Activated naive CD4-positive, alpha-beta T cell treated with anti-CD3 and anti-CD28 coated beads, Interleukin-2, amount 50 U/mL, for 24 hours (primary cell): ENCODE data around the gene ESPL1.

Experiments
- H3K27ac Mint-ChIP-seq: one replicate; pipeline ENCODE4 v1.8.0; 2021; ENCODE audit warnings: mild to moderate bottlenecking, mixed read lengths
- H3K27me3 Mint-ChIP-seq: one replicate; pipeline ENCODE4 v1.8.0; 2021; ENCODE audit warnings: mixed read lengths
- H3K36me3 Mint-ChIP-seq: one replicate; pipeline ENCODE4 v1.8.0; 2021; ENCODE audit warnings: mixed read lengths
- H3K4me1 Mint-ChIP-seq: one replicate; pipeline ENCODE4 v1.8.0; 2021; ENCODE audit warnings: mixed read lengths
- H3K4me3 Mint-ChIP-seq: one replicate; pipeline ENCODE4 v1.8.0; 2021; ENCODE audit warnings: mild to moderate bottlenecking, mixed read lengths
- H3K9me3 Mint-ChIP-seq: one replicate; pipeline ENCODE4 v1.8.0; 2021; ENCODE audit warnings: mixed read lengths

Gene ESPL1

DNA sequence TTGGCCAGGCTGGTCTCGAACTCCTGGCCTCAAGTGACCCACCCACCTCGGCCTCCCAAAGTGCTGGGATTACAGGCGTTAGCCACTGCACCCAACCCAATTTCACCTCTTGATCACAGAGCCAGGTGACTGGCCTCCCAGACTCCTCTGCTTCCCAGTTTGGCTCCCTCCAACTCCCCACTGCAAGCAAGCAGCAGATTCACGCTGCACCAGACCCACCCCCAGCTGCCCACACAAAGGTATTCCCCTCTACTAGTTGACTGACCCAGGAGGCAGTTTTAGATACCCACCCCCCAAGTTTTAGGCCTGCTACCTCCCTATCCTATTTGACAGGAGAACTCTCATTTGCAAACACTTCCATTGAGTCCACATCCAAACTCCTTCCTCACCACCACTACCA is 41.3 kb upstream of the ESPL1 start:
- Mint-ChIP-seq H3K4me1 (peaks cover 75% of the 10 kb centered on the region), H3K27ac (no peak overlapping the region), H3K9me3 (no peaks in the 10 kb centered on the region), H3K4me3 (no peak overlapping the region), H3K27me3 (no peaks in the 10 kb centered on the region), H3K36me3 (no peaks in the 10 kb centered on the region)

DNA sequence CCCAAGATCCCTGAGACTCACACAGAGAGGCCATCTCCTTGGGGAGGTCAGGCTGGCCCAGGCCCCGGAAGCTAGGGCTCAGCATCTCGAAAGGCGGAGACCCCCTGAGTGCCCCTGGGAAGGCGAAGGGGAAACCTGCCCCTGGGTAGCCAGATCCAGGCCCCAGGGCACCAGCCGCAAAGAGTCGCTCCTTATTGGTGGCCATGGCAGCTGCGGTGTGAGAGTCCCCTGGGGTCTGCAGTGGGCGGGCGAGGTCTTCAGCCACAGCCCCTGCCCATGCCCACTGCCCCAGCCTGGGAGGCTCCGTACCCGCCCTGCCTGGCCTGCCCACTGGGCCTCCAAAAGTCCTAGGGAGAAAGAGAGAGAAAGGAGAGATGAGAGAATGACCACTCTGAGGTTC is 40.8 kb upstream of the ESPL1 start:
- H3K4me1 Mint-ChIP-seq: peaks cover 72% of the 10 kb centered on the region
- H3K36me3 Mint-ChIP-seq: no peaks in the 10 kb centered on the region
- no peak overlapping the region for H3K4me3 Mint-ChIP-seq
- H3K27ac Mint-ChIP-seq: no peak overlapping the region
- H3K9me3 Mint-ChIP-seq: no peaks in the 10 kb centered on the region
- no peaks in the 10 kb centered on the region for H3K27me3 Mint-ChIP-seq

DNA sequence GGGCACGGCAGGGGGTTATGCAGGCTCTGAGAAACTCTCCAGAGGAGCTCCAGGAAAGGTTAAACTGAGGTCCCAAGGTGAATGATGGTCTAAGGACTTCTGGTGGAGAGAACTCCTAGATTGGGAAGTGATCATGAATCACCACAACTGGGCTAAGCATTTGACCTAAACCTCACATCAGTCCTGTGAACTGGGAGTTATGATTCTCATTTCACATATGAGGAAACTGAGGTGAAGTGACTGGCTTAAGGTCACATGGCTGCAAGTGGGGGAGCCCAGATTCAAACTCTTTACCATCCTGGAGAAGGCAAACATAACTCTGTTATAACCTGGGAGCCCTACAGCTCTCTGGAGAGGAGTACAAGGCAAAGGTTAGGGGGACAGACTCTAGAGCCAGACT is 40.3 kb upstream of the ESPL1 start:
- no peak overlapping the region for H3K4me3 Mint-ChIP-seq
- H3K36me3 Mint-ChIP-seq: no peaks in the 10 kb centered on the region
- no peaks in the 10 kb centered on the region for H3K9me3 Mint-ChIP-seq
- peaks cover 72% of the 10 kb centered on the region for H3K4me1 Mint-ChIP-seq
- no peaks in the 10 kb centered on the region for H3K27me3 Mint-ChIP-seq
- H3K27ac Mint-ChIP-seq: no peak overlapping the region

DNA sequence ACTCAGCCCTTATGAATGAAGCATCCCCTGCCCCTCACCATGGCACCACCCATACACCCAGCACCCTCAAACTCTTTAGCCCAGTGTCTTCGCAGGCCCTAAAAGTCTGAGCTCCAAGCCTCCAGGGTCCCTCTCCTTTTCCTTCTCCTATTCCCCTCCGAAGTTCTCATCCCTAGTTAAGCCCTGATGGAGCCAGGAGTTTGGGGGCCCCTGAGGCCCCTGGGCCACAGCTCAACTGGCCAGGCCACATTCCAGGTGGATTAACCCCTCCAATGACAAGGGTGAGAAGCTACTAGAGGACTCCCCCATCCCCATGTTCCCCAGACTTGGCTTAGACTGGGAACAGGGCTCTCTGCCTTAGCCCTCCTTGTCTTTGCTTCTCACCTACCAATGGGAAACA is 38.6 kb upstream of the ESPL1 start:
- H3K9me3 Mint-ChIP-seq: no peaks in the 10 kb centered on the region
- peak overlapping the region; percentile 69 for H3K27ac Mint-ChIP-seq
- H3K4me3 Mint-ChIP-seq: no peak overlapping the region
- H3K27me3 Mint-ChIP-seq: no peaks in the 10 kb centered on the region
- peaks cover 68% of the 10 kb centered on the region for H3K4me1 Mint-ChIP-seq
- no peaks in the 10 kb centered on the region for H3K36me3 Mint-ChIP-seq

DNA sequence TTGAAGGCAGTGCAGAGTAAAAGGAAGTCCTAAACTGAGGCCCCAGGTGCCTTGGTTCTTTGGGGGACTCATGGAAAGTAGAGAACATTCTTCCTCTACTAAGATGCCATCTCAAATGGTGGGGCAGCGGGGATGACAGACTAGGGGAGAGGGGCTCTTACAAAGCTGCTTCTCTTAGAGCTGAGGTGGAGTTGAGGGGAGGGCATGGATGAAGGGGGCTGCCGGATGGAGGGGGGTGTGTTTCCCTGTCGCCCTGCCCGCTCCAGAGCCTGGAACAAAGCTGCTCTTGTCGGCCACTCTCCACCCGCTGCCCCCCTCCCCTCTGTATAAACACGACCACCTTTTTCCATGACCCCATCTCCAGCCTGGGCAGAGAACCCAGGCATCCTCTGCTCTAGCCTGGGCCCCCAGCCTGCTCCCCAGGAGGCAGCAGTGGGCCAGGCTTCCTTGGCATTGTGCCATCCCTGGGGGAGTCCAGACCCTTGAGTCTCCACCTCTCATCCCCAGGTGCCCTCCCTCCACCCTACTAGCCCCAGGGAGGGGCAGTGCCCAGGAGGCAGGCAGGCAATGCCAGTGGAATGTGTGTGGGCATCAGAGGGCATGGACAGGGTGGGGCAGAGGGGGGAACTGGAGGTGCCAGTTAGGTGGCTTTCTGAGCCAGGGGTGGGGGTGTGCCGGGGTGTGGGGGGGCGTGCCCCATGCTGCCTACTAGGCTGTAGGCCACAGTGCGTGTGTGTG is 37.8 kb upstream of the ESPL1 start:
- Mint-ChIP-seq H3K36me3 (no peaks in the 10 kb centered on the region), H3K27ac (no peak overlapping the region), H3K4me3 (peak overlapping the region; percentile 58), H3K27me3 (no peaks in the 10 kb centered on the region), H3K9me3 (no peaks in the 10 kb centered on the region), H3K4me1 (peaks cover 62% of the 10 kb centered on the region)

DNA sequence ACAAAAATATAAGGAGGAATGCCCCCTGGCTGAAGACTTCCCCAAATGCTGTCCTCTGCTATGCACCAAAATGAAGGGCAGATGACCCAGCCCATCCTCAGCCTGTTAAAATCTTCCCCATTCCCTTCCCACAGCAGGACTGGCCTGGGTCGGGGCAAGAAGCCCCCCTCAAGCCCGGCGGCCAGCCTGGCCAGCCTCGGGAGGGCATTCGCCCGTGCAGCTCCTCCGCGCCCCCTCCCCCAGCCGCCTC is 36.5 kb upstream of the ESPL1 start:
- Mint-ChIP-seq H3K27ac (no peak overlapping the region), H3K9me3 (no peaks in the 10 kb centered on the region), H3K4me3 (peak overlapping the region; percentile 42), H3K36me3 (no peaks in the 10 kb centered on the region), H3K4me1 (peaks cover 66% of the 10 kb centered on the region), H3K27me3 (no peaks in the 10 kb centered on the region)

DNA sequence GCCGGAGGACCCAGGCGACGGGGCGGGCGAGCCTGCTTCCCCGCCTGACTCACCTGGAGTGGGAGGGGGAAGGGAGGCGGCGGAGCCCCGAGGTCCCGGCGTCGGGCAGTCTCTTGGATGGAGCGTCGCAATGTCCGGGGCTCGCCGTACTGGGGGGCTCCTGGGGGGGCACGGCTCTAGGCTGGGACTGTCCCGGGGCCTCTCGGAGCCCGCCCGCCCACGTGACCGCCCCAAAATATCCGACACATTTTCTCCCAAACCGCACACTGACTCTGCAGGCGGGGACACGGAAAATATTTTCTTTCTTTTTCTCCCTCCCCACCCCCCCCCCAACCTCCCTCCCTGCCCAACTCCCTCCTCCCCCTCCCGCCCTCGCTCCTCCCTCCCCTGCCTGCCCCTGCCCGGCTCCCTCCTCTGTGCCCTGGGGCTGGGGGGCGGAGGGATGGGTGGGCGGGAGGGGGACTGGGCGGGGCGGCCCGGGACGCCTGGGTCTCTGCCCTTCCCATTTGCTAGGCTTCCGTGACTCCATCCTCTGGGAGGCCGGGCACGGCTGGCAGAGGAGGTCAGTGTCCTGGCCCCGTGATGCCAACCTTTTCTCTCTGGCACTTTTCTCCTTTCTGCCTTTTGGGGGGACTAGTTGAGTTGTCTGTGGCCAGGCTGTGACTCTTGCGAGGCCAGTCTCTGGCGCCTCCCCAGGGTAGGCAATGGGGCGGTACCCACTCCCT is 36.0 kb upstream of the ESPL1 start, which contains the start of gene RARG:
Gene RARG (minus strand): TSS at position 289 of the 725 bp plus-strand sequence. CDS start 4,664 bp downstream, outside the sequence.
- H3K9me3 Mint-ChIP-seq: no peaks in the 10 kb centered on the region
- H3K4me1 Mint-ChIP-seq: peaks cover 67% of the 10 kb centered on the region
- H3K27me3 Mint-ChIP-seq: no peaks in the 10 kb centered on the region
- H3K4me3 Mint-ChIP-seq: peak within 1 kb of the TSS; percentile 87
- H3K27ac Mint-ChIP-seq: peak within 1 kb of the TSS; percentile 68
- H3K36me3 Mint-ChIP-seq: no peaks in the 10 kb centered on the region

DNA sequence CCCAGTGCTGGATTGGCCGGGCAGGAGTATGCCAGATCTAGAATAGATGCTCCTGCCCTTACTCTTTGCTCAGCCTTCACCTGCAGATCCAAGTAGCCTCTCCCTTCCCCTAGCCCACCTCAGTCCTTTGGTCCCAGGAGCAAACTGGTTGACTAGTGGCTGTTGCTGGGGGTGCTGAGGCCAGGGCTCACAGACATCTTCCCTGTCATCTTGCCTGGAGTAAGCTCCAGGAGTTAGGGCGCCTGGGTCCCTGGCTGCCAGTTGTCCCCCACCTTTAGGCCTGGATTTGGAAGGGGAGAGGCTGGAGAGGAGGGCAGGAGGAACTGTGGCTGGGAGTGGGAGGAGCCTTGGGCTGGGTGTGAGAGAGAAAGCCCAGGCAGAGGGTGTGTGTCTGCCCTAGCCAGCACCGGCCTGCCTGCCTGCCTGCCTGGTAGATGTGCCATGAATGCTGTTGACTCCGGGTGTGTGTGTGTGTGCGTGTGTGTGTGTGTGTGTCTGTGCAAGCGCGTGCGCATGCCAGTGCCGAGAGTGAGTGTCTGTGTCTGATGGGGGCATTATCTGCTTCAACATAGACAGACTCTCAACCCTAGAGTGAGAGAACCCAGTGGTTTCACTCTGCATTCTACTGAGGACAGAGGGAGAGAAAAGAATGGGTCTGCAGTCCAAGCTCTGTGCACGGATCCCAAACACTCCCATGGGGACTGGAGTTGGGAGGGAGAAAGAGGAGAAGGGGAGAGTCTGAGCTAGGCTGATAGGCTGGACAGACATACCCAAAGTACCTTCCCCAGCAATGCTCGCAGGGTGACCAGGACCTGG is 35.2 kb upstream of the ESPL1 start:
- H3K27me3 Mint-ChIP-seq: no peaks in the 10 kb centered on the region
- H3K4me1 Mint-ChIP-seq: peaks cover 71% of the 10 kb centered on the region
- H3K27ac Mint-ChIP-seq: peak overlapping the region; percentile 55
- H3K9me3 Mint-ChIP-seq: no peaks in the 10 kb centered on the region
- peak overlapping the region; percentile 87 for H3K4me3 Mint-ChIP-seq
- H3K36me3 Mint-ChIP-seq: no peaks in the 10 kb centered on the region

DNA sequence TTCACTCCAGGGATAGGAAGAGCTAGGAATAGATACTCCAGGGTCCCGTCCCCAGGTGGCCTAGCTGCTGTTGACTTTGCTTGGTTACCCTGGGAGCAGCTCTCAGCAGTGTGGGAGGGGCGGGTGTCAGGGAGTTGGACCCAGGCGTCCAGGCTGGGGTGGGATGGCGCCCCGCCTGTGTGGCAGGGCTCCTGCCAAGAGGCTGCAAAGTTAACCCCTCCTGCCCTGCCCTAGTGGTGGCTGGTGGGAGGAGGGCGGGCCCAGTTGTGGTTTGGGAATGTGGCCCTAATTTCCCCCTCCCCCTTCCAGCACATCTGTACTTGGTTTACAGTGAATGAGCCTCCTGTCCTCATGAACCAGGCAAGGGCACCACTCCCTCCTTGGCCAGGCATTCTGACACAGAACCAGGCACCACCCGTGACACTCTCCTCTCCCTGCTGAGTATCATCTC is 34.4 kb upstream of the ESPL1 start:
- peak overlapping the region; percentile 31 for H3K4me3 Mint-ChIP-seq
- no peaks in the 10 kb centered on the region for H3K27me3 Mint-ChIP-seq
- H3K9me3 Mint-ChIP-seq: no peaks in the 10 kb centered on the region
- H3K4me1 Mint-ChIP-seq: peaks cover 67% of the 10 kb centered on the region
- H3K27ac Mint-ChIP-seq: peak overlapping the region; percentile 55
- no peaks in the 10 kb centered on the region for H3K36me3 Mint-ChIP-seq

DNA sequence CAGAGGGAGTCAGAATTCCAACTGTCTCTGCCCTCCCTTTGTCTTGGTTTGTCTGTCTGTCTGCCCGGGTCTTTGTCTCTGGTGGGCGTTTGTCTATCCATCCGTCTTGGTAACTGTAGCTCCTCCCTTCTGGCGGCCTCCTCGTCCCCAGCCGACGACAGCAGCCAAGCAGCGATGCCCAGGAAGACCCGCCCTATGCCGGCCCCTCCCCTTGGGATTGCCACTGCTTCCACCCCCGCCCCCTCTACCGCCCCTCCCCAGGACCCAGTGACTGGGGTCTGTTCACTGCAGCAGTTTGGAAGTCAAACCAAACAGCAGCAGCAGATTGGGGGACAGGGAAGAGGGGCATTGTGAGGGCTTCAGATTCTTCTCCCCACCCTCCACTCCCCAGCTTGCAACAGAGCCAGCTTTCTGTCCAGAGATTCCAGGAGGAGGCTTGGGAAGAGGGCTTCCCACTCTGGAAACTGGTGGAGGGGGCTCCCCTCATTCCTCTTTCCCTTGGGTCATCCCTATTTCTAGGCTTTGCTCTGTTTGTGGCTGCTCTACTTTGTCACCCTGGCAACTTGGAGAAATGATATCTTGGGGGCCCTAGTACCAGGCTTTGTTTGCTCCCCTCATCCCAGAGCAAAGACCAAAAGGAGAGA is 33.7 kb upstream of the ESPL1 start:
- Mint-ChIP-seq H3K27ac (no peak overlapping the region), H3K36me3 (no peaks in the 10 kb centered on the region), H3K9me3 (no peaks in the 10 kb centered on the region), H3K4me3 (peak overlapping the region; percentile 31), H3K4me1 (peaks cover 63% of the 10 kb centered on the region), H3K27me3 (no peaks in the 10 kb centered on the region)

DNA sequence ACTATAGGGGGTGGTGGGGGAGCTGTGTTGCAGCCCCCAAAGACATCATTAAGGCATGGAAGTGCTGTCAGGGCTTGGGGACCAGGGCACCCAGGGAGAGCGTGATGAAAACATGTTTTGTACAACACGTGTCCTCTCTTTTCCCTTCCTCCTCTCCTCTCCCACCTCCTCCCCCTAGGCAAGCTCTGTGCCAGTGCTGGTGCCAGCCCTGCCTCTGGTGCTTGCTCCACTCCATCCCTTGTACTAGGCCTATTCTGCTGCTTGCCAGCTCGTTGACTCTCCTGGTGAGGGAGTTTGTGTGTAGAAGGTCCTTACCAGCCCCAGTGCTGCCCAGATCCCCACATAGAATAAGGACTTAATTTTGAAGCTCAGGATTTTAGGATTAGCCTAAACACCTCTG is 32.9 kb upstream of the ESPL1 start:
- Mint-ChIP-seq H3K27me3 (no peaks in the 10 kb centered on the region), H3K27ac (no peak overlapping the region), H3K9me3 (no peaks in the 10 kb centered on the region), H3K36me3 (no peaks in the 10 kb centered on the region), H3K4me1 (peaks cover 55% of the 10 kb centered on the region), H3K4me3 (no peak overlapping the region)

DNA sequence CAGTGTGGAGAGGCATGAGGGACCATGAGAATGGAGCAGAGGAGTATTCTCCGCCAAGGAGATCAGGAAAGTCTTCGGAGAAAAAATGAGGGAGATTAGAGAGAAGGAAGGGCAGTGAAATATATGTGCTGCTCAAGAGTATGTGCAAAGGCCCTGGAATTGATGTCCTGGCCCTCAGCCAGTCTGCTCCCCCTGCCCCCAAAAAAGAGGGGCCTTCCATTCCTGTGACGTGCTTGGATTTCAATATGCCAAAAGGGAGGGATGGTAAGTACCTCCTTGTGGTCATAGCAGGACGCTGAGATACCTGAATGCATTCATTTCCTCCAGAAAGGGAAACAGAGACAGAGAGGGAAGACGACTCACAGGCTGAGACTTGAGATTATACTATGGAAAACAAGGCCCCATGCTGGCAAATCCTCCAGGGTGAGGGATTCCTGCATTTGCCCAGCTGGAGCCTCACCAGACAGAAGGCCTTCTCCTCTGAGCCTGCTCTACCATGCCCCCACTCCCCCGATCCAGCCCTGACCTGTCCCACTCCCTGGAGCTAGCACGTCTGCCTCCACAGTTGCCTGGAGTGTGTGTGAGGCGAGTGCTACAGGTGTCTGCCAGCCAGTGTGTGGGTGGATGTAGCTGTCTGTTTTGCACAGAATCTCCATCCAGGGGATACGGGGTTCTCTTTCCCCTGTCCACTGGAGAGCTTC is 32.2 kb upstream of the ESPL1 start:
- Mint-ChIP-seq H3K27ac (no peak overlapping the region), H3K36me3 (no peaks in the 10 kb centered on the region), H3K27me3 (no peaks in the 10 kb centered on the region), H3K4me3 (peak overlapping the region; percentile 23), H3K4me1 (peaks cover 53% of the 10 kb centered on the region), H3K9me3 (no peaks in the 10 kb centered on the region)

DNA sequence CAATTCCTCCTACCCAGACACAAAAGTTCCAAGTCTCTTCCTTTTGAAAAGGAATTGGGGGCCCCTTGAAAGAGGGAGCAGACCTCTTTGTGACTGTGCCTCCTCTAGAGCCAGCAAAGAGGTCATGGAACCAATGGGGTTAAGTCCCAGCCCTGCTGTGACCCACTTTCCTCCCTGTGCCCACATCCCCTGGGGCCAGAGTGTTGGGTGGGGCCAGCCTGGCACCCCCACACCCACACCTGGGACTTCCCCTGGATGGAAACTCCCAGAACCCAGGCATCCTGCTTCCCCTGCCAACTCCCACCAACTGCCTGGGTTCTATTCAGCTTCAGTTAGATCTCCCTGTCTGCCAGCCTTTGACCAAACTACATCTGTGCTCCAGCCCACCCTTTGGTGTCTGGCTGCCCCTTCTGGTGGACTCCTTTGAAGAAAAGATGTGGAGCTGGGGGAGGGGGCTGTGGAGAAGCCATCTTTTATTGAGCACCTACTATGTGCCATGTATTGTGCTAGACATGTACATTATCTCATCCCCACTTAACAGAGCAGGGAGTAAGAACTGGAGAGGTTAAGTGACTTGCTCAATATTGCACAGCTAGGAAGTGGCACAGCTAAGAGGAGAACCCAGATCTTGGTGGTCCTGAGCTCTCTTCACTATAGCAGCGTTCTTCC is 31.5 kb upstream of the ESPL1 start:
- Mint-ChIP-seq H3K27me3 (no peaks in the 10 kb centered on the region), H3K9me3 (no peaks in the 10 kb centered on the region), H3K4me1 (peaks cover 46% of the 10 kb centered on the region), H3K4me3 (no peak overlapping the region), H3K36me3 (no peaks in the 10 kb centered on the region), H3K27ac (no peak overlapping the region)

DNA sequence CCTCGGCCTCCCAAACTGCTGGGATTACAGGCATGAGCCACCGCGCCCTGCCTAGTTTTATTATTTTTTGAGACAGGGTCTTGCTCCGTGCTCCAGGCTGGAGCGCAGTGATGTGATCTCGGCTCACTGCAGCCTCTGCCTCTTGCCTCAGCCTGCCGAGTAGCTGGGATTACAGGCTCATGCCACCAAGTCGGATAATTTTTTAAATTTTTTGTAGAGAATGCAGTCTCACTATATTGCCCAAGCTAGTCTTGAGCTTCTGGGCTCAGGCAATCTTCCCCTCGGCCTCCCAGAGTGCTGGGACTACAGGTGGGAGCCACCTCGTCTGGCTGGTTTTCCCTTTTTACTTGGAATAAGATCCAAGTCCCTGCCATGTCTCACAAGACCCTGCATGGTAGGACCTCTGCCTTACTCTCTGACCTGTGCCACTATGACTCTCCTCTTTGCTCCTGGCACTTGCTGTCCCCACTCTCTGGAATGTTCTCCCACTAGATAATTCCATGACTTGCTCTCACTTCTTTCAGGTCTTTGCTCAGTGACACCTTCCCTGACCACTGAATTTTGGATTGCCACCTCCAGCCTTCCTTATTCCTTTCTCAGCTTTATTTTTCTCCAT is 28.3 kb upstream of the ESPL1 start:
- Mint-ChIP-seq H3K36me3 (no peaks in the 10 kb centered on the region), H3K4me3 (no peak overlapping the region), H3K27ac (peak overlapping the region; percentile 66), H3K9me3 (no peaks in the 10 kb centered on the region), H3K27me3 (peaks cover 1% of the 10 kb centered on the region), H3K4me1 (peaks cover 30% of the 10 kb centered on the region)
